Testis (tissue), 2 donors: ENCODE results near the gene MAP2K3.

ENCODE experiments used
- POLR2A ChIP-seq: fragments of 450-650 bp; IDR thresholded peaks from one replicate; pipeline ENCODE4 v1.6.1; 2017; ENCODE audit warnings: antibody characterized with exemption, mild to moderate bottlenecking, moderate library complexity
- TF ChIP-seq, protein P1 (sequence below), 3 experiments: fragments of 450-650 bp in 2 of 3; fragments of 200-600 bp in 1 of 3; sonication (generic) in 1 of 3; IDR thresholded peaks; one replicate each; pipeline ENCODE4 v1.5.1; 2016 to 2019; ENCODE audit warnings: antibody characterized with exemption in 3 of 3, mild to moderate bottlenecking in 2 of 3, moderate library complexity in 1 of 3

- TF ChIP-seq, protein P1, sequence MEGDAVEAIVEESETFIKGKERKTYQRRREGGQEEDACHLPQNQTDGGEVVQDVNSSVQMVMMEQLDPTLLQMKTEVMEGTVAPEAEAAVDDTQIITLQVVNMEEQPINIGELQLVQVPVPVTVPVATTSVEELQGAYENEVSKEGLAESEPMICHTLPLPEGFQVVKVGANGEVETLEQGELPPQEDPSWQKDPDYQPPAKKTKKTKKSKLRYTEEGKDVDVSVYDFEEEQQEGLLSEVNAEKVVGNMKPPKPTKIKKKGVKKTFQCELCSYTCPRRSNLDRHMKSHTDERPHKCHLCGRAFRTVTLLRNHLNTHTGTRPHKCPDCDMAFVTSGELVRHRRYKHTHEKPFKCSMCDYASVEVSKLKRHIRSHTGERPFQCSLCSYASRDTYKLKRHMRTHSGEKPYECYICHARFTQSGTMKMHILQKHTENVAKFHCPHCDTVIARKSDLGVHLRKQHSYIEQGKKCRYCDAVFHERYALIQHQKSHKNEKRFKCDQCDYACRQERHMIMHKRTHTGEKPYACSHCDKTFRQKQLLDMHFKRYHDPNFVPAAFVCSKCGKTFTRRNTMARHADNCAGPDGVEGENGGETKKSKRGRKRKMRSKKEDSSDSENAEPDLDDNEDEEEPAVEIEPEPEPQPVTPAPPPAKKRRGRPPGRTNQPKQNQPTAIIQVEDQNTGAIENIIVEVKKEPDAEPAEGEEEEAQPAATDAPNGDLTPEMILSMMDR (IDR thresholded peaks at IDR 0.05) = no peak
- no peak for TF ChIP-seq POLR2A
These were observed 79.5 kb downstream of the MAP2K3 start for GRCh38 chr17:21363776-21364642.
